HL-60 (cell line): ENCODE results near the gene SPON1.

ENCODE experiments used
- DNase-seq, 2 experiments: peaks; one replicate each; pipeline ENCODE4 v3.0.0-alpha.2; 2010 to 2020; ENCODE audit warnings: low read depth in 1 of 2, low spot score in 1 of 2
- H3K27ac ChIP-seq: fragments of 250-450 bp; sonication (Bioruptor Pico); replicated peaks from 2 replicates; pipeline ENCODE4 v1.5.1; 2020; ENCODE audit warnings: mild to moderate bottlenecking, moderate library complexity
- H3K27me3 ChIP-seq: fragments of 250-450 bp; sonication (Bioruptor Pico); 2 replicates; pipeline ENCODE4 v1.5.1; 2021; ENCODE audit warnings: mild to moderate bottlenecking, moderate library complexity; ENCODE audit not compliant: insufficient read depth, poor library complexity, severe bottlenecking
- H3K4me3 ChIP-seq: replicated peaks from 2 replicates; pipeline ENCODE4 v1.5.1; 2011; ENCODE audit warnings: mild to moderate bottlenecking, control low read depth, low read length; ENCODE audit not compliant: insufficient read depth
- CTCF ChIP-seq: IDR thresholded peaks from one replicate; pipeline ENCODE4 v1.5.1; 2011; ENCODE audit warnings: low read length, control low read depth, inconsistent platforms; ENCODE audit not compliant: insufficient read depth
- GABPA ChIP-seq: IDR thresholded peaks from 2 replicates; pipeline ENCODE4 v1.6.1; 2012; ENCODE audit warnings: low read depth
- POLR2AphosphoS5 ChIP-seq: IDR thresholded peaks from 2 replicates; pipeline ENCODE4 v1.6.1; 2012; ENCODE audit warnings: low read depth
- REST ChIP-seq: IDR thresholded peaks from 2 replicates; pipeline ENCODE4 v1.6.1; 2012; ENCODE audit warnings: low read depth; ENCODE audit not compliant: insufficient replicate concordance
- SPI1 ChIP-seq: IDR thresholded peaks from 2 replicates; pipeline ENCODE4 v1.6.1; 2012; ENCODE audit warnings: low read depth, mild to moderate bottlenecking, borderline replicate concordance

The SPON1 gene

GRCh38 chr11:13954591-13954990 lies 7.9 kb upstream of the SPON1 start:
- TF ChIP-seq CTCF (no peak), SPI1 (no peak), GABPA (no peak), REST (no peak), POLR2AphosphoS5 (no peak)
- no peak overlapping the region for H3K4me3 ChIP-seq
- H3K27me3 ChIP-seq: peaks cover 15% of the 10 kb centered on the region
- no peak overlapping the region for H3K27ac ChIP-seq
- no peak for DNase-seq

DNA sequence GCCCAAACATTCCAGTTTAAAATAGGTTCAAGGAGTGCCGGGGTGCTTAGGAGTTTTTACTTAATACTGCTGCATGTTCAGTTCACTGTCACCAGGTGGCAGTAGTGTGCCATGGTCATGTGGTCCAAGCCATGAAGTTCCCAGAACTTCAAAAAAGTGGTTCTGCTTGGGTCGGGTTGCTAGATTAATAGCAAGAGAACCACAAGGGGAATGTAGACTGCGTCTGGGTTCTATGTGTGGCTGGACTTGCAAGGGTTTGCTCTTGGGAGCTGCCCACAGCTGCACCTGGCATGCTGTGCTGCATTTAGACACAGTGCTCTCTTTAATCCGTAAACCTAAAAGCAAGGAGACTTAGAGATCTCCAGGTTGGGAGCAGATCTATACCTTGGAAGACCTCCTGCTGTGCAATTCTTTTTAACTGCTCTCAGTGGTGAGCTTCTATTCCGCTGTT lies 6.5 kb upstream of the SPON1 start:
- H3K27me3 ChIP-seq: peaks cover 21% of the 10 kb centered on the region
- DNase-seq: peak; percentile 24 to 28

DNA sequence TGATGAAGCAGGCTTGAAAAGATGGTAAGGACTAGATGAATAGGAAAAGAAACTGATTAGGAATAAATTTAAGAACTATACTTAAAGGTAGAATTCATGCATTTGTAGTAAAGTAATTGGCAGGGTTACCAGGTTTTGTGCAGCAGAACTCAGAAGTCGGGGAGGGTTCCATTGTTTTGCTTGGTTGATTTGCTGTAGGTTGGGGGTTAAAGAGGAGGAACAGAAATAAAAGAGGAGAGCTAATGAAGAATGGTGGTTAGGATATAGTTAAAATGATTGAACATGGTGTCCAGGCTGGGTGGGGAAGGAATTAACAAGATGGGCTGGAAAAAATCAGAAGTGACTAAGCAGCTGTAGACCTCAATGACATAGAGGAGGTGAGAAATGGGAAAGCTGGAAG lies 5.5 kb upstream of the SPON1 start:
- H3K27me3 ChIP-seq: peaks cover 23% of the 10 kb centered on the region
- TF ChIP-seq CTCF: no peak
- no peak for TF ChIP-seq SPI1
- no peak for TF ChIP-seq POLR2AphosphoS5
- TF ChIP-seq REST: no peak
- TF ChIP-seq GABPA: no peak
- H3K27ac ChIP-seq: no peak overlapping the region
- no peak for DNase-seq
- no peak overlapping the region for H3K4me3 ChIP-seq

More for the DNA sequence above, 6.5 kb upstream of the SPON1 start:
- H3K4me3 ChIP-seq: no peak overlapping the region
- TF ChIP-seq GABPA (no peak), REST (no peak), CTCF (peak; percentile 64), POLR2AphosphoS5 (no peak), SPI1 (no peak)
- no peak overlapping the region for H3K27ac ChIP-seq
